GM19467 (cell line): ENCODE measurements around the gene CAPN13.

Source experiments
- ATAC-seq: cut with Tn5 transposase; IDR thresholded peaks from one replicate; pipeline ENCODE4 v1.9.1; 2021; ENCODE audit warnings: mild to moderate bottlenecking, moderate library complexity; ENCODE audit not compliant: unreplicated experiment

Gene CAPN13

GRCh38 chr2:30684516-30684915 lies 122.7 kb downstream of the CAPN13 start:
- ATAC-seq, result no peak

GRCh38 chr2:30684026-30684425 lies 123.2 kb downstream of the CAPN13 start:
- ATAC-seq, result no peak

- ATAC-seq, result no peak
Measured at GRCh38 chr2:30683236-30683956, 123.8 kb downstream of the CAPN13 start.

GRCh38 chr2:30681022-30681421 lies 126.2 kb downstream of the CAPN13 start:
- no peak for ATAC-seq

GRCh38 chr2:30680121-30680520 lies 127.1 kb downstream of the CAPN13 start:
- ATAC-seq, result no peak

GRCh38 chr2:30679426-30680088 lies 127.7 kb downstream of the CAPN13 start:
- no peak for ATAC-seq

- ATAC-seq, result no peak
Measured at GRCh38 chr2:30678410-30679137, 128.7 kb downstream of the CAPN13 start.

GRCh38 chr2:30677861-30678385 lies 129.3 kb downstream of the CAPN13 start:
- ATAC-seq, result no peak

GRCh38 chr2:30677231-30677630 lies 130.0 kb downstream of the CAPN13 start:
- no peak for ATAC-seq

- no peak for ATAC-seq
Measured at GRCh38 chr2:30675758-30676157, 131.5 kb downstream of the CAPN13 start.

- no peak for ATAC-seq
Measured at GRCh38 chr2:30673127-30673526, 134.1 kb downstream of the CAPN13 start.
